HepG2 (cell line): ENCODE measurements around the gene SMNDC1.
"Not testable (repeated sequence)": the region's sequence is repeated elsewhere in the genome, so short reads cannot be mapped to it uniquely, and the experiment has no call there.

Source experiments
- CREB1 ChIP-seq, 2 experiments: fragments of 450-650 bp in 1 of 2; IDR thresholded peaks; 2 replicates each; pipeline ENCODE4 v1.6.1; 2016 to 2017; ENCODE audit warnings: control low read depth in 1 of 2, mild to moderate bottlenecking in 1 of 2, missing compliant biosample characterization in 1 of 2, missing genetic modification characterization in 1 of 2
- EP300 ChIP-seq, 3 experiments: sonication (generic) in 1 of 3; formaldehyde crosslinking in 1 of 3; IDR thresholded peaks; 2 replicates each; pipeline versions ENCODE4 v1.5.1 to v1.6.1; 2011 to 2020; ENCODE audit warnings: low read depth in 2 of 3, low read length in 2 of 3, borderline replicate concordance in 1 of 3, improper control_type of control experiment in 1 of 3, mild to moderate bottlenecking in 1 of 3, missing genetic modification reagents in 1 of 3, moderate library complexity in 1 of 3
- NR2F1 ChIP-seq, 2 experiments: fragments of 450-650 bp in 1 of 2; formaldehyde crosslinking in 1 of 2; IDR thresholded peaks; 2 replicates each; pipeline versions ENCODE4 v1.5.0 to v1.6.1; 2016 to 2020; ENCODE audit warnings: mild to moderate bottlenecking in 1 of 2, missing compliant biosample characterization in 1 of 2, missing genetic modification reagents in 1 of 2, moderate library complexity in 1 of 2
- POLR2AphosphoS5 ChIP-seq: IDR thresholded peaks from 2 replicates; pipeline ENCODE4 v1.6.1; 2012; ENCODE audit warnings: low read depth, low read length
- SNAI1 ChIP-seq: sonication (generic); formaldehyde crosslinking; IDR thresholded peaks from 2 replicates; pipeline ENCODE4 v1.5.0; 2020; ENCODE audit warnings: mild to moderate bottlenecking, missing genetic modification reagents, borderline replicate concordance
- ZNF552 ChIP-seq: sonication (generic); formaldehyde crosslinking; IDR thresholded peaks from 2 replicates; pipeline ENCODE4 v1.9.0; 2022; ENCODE audit warnings: missing genetic modification reagents, mild to moderate bottlenecking, borderline replicate concordance
- TF ChIP-seq, protein P1 (sequence below), 2 experiments: sonication (generic) in 1 of 2; formaldehyde crosslinking in 1 of 2; IDR thresholded peaks; 2 replicates each; pipeline versions ENCODE4 v1.4.0 to v1.6.1; 2018 to 2020; ENCODE audit warnings: missing genetic modification reagents in 2 of 2, borderline replicate concordance in 1 of 2, low read depth in 1 of 2, mild to moderate bottlenecking in 1 of 2, missing biosample characterization in 1 of 2

GRCh38 chr10:110251392-110251791 lies 53.3 kb downstream of the SMNDC1 start:
- TF ChIP-seq CREB1 (IDR thresholded peaks at IDR 0.05); CREB1 (CRISPR knock-in tag; IDR thresholded peaks at IDR 0.05); EP300 (IDR thresholded peaks at IDR 0.05; ENCODE audit: low read depth in 2 of 2, low read length in 2 of 2); EP300 (CRISPR knock-in tag; IDR thresholded peaks at IDR 0.05; ENCODE audit: borderline replicate concordance); ZNF552 (CRISPR knock-in tag); POLR2AphosphoS5; NR2F1 (CRISPR knock-in tag; IDR thresholded peaks at IDR 0.05); SNAI1: not testable (repeated sequence)
- TF ChIP-seq, protein P1, sequence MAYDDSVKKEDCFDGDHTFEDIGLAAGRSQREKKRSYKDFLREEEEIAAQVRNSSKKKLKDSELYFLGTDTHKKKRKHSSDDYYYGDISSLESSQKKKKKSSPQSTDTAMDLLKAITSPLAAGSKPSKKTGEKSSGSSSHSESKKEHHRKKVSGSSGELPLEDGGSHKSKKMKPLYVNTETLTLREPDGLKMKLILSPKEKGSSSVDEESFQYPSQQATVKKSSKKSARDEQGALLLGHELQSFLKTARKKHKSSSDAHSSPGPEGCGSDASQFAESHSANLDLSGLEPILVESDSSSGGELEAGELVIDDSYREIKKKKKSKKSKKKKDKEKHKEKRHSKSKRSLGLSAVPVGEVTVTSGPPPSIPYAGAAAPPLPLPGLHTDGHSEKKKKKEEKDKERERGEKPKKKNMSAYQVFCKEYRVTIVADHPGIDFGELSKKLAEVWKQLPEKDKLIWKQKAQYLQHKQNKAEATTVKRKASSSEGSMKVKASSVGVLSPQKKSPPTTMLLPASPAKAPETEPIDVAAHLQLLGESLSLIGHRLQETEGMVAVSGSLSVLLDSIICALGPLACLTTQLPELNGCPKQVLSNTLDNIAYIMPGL (CRISPR knock-in tag; IDR thresholded peaks at IDR 0.05; ENCODE audit: borderline replicate concordance in 1 of 2, low read depth in 1 of 2): not testable (repeated sequence)
